HepG2 (cell line): ENCODE data around the gene AKAP9. TPM values are rescaled to one million over a fixed set of nuclear protein-coding genes. Genes with fewer than 3 reads are reported as not detected.

Experiments used
- FIP1L1 ChIP-seq: fragments of 200-400 bp; formaldehyde crosslinking; IDR thresholded peaks from 2 replicates; pipeline ENCODE4 v1.6.1; 2018; ENCODE audit warnings: low read depth, mild to moderate bottlenecking, low read length, moderate library complexity, borderline replicate concordance; ENCODE audit not compliant: insufficient read depth
- HMG20B ChIP-seq: conservative IDR thresholded peaks from 2 replicates; pipeline ENCODE4 v1.6.1; 2016; ENCODE audit warnings: missing genetic modification reagents, missing compliant biosample characterization
- JUND ChIP-seq: sonication (generic); formaldehyde crosslinking; IDR thresholded peaks from 2 replicates; pipeline ENCODE4 v1.8.0; 2022; ENCODE audit warnings: mild to moderate bottlenecking, missing genetic modification reagents
- KLF16 ChIP-seq, 2 experiments: sonication (generic) in 1 of 2; formaldehyde crosslinking in 1 of 2; IDR thresholded peaks; 2 replicates each; pipeline versions ENCODE4 v1.6.1 to v1.8.0; 2016 to 2023; ENCODE audit warnings: missing genetic modification reagents in 2 of 2, missing compliant biosample characterization in 1 of 2
- MAFK ChIP-seq, 2 experiments: IDR thresholded peaks in 1 of 2; conservative IDR thresholded peaks in 1 of 2; 2 replicates each; pipeline ENCODE4 v1.6.1; 2011; ENCODE audit warnings: improper control_type of control experiment in 2 of 2, low read length in 2 of 2
- PRDM10 ChIP-seq: sonication (generic); formaldehyde crosslinking; IDR thresholded peaks from 2 replicates; pipeline ENCODE4 v1.4.0; 2020; ENCODE audit warnings: low read depth, missing genetic modification reagents
- PRPF4 ChIP-seq: fragments of 200-400 bp; formaldehyde crosslinking; IDR thresholded peaks from 2 replicates; pipeline ENCODE4 v1.6.1; 2016; ENCODE audit warnings: low read length, low read depth; ENCODE audit not compliant: poor library complexity, severe bottlenecking
- SALL1 ChIP-seq: sonication (generic); formaldehyde crosslinking; IDR thresholded peaks from 2 replicates; pipeline ENCODE4 v1.8.0; 2022; ENCODE audit warnings: mild to moderate bottlenecking, missing genetic modification reagents
- TBL1XR1 ChIP-seq: fragments of 150-350 bp; IDR thresholded peaks from 2 replicates; pipeline ENCODE4 v1.6.1; 2014; ENCODE audit warnings: borderline replicate concordance, low read length; ENCODE audit not compliant: partially characterized antibody
- THAP11 ChIP-seq: IDR thresholded peaks from 2 replicates; pipeline ENCODE4 v1.6.1; 2016; ENCODE audit warnings: missing biosample characterization, missing genetic modification reagents
- ZEB1 ChIP-seq: IDR thresholded peaks from 2 replicates; pipeline ENCODE4 v1.6.1; 2012; ENCODE audit warnings: mild to moderate bottlenecking, low read depth, inconsistent platforms; ENCODE audit not compliant: insufficient replicate concordance
- ZFP36 ChIP-seq: fragments of 150-350 bp; IDR thresholded peaks from 2 replicates; pipeline ENCODE4 v1.6.1; 2018; ENCODE audit warnings: borderline replicate concordance, low read length, low read depth; ENCODE audit not compliant: partially characterized antibody
- ZFP37 ChIP-seq: sonication (generic); formaldehyde crosslinking; IDR thresholded peaks from 2 replicates; pipeline ENCODE4 v1.4.0; 2020; ENCODE audit warnings: missing genetic modification reagents, borderline replicate concordance
- ZGPAT ChIP-seq: IDR thresholded peaks from 2 replicates; pipeline ENCODE4 v1.6.1; 2016; ENCODE audit warnings: mild to moderate bottlenecking
- ZKSCAN1 ChIP-seq: fragments of 150-350 bp; IDR thresholded peaks from 2 replicates; pipeline ENCODE4 v1.6.1; 2014; ENCODE audit warnings: low read length
- ZNF143 ChIP-seq: sonication (generic); formaldehyde crosslinking; IDR thresholded peaks from 2 replicates; pipeline ENCODE4 v1.4.0; 2020; ENCODE audit warnings: missing genetic modification reagents
- ZNF17 ChIP-seq: sonication (generic); formaldehyde crosslinking; IDR thresholded peaks from 2 replicates; pipeline ENCODE4 v1.5.0; 2020; ENCODE audit warnings: mild to moderate bottlenecking, missing genetic modification reagents
- ZNF567 ChIP-seq: sonication (generic); formaldehyde crosslinking; IDR thresholded peaks from 2 replicates; pipeline ENCODE4 v1.8.1; 2023; ENCODE audit warnings: mild to moderate bottlenecking, missing genetic modification reagents, borderline replicate concordance
- ZNF674 ChIP-seq: sonication (generic); formaldehyde crosslinking; IDR thresholded peaks from 2 replicates; pipeline ENCODE4 v1.5.0; 2020; ENCODE audit warnings: low read depth, mild to moderate bottlenecking, missing genetic modification reagents
- ZNF770 ChIP-seq: sonication (generic); formaldehyde crosslinking; IDR thresholded peaks from 2 replicates; pipeline ENCODE4 v1.5.0; 2020; ENCODE audit warnings: mild to moderate bottlenecking, missing genetic modification reagents
- polyA plus RNA-seq, 8 experiments: library from polyadenylated mRNA; depleted of rRNA in 3 of 8; stranded (reverse) in 7 of 8; unstranded in 1 of 8; fragments of >200 nt; fragmentation: Illumina TruSeq in 4 of 8; extraction: Trizol in 4 of 8; gene quantifications; 2 replicates each; pipeline versions ENCODE4 v1.2.1 to v1.2.3, GENCODE V29; 2011 to 2016; ENCODE audit warnings: low read depth in 4 of 8, missing spikeins in 1 of 8, mixed read lengths in 1 of 8; ENCODE audit not compliant: insufficient read depth in 1 of 8
- total RNA-seq, 5 experiments: library from RNA; depleted of rRNA; stranded (reverse); fragments of >200 nt; fragmentation: Illumina TruSeq; extraction: Trizol; gene quantifications; 2 replicates each; pipeline ENCODE4 v1.2.3, GENCODE V29; 2016; ENCODE audit warnings: low read depth in 1 of 5
- TF ChIP-seq, protein P1 (sequence below): sonication (generic); formaldehyde crosslinking; IDR thresholded peaks from 2 replicates; pipeline ENCODE4 v1.8.0; 2022; ENCODE audit warnings: mild to moderate bottlenecking, missing genetic modification reagents
- TF ChIP-seq, protein P2 (sequence below): sonication (generic); formaldehyde crosslinking; IDR thresholded peaks from 2 replicates; pipeline ENCODE4 v1.4.0; 2020; ENCODE audit warnings: mild to moderate bottlenecking, low read depth, missing genetic modification reagents

The AKAP9 gene
- total and polyA plus RNA-seq, 2 of the 13 experiments (the other 11 are each of a cell fraction or from before 2014, with no cell fraction given): 27.6 to 33.1 TPM

DNA sequence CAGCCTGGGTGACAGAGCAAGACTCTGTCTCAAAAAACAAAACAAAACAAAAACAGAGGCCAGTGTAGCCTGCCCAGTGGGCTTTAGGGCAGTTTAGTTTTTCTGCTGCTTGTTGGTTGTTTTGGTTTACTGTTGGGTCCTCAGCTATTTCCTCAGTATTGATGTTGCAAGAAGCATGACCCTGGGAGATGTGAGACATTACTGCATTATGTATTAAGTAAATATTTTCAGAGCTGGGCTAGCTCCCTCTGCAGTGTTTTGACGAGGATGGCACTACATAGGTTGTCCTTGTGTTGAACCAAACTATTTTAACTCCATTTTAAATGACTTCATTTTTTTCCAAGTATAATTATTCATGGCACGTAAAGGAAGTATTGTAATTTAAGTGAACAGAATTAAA lies 4.8 kb downstream of the AKAP9 start (continued):
- TF ChIP-seq ZNF567 (CRISPR knock-in tag) (no peak), HMG20B (CRISPR knock-in tag) (no peak), ZFP36 (no peak), SALL1 (CRISPR knock-in tag) (peak; percentile 84), ZFP37 (CRISPR knock-in tag) (no peak), ZNF674 (CRISPR knock-in tag) (no peak), ZNF143 (CRISPR knock-in tag) (no peak), PRPF4 (no peak), JUND (CRISPR knock-in tag) (no peak), THAP11 (CRISPR knock-in tag) (peak; percentile 23; the same call in 1 of the 2 replicates), ZKSCAN1 (no peak), ZGPAT (CRISPR knock-in tag) (peak; percentile 34; the same call in 1 of the 2 replicates), TBL1XR1 (no peak), ZNF770 (CRISPR knock-in tag) (no peak), PRDM10 (CRISPR knock-in tag) (no peak), FIP1L1 (no peak), MAFK (conservative IDR thresholded peaks at IDR 0.05 in 1 of 2, IDR thresholded peaks at IDR 0.05 in 1 of 2; ENCODE audit: low read length in 2 of 2) (no peak), KLF16 (CRISPR knock-in tag; IDR thresholded peaks at IDR 0.05) (no peak; a peak in 1 of 4 replicates), ZNF17 (no peak), ZEB1 (no peak)
- TF ChIP-seq, protein P1, sequence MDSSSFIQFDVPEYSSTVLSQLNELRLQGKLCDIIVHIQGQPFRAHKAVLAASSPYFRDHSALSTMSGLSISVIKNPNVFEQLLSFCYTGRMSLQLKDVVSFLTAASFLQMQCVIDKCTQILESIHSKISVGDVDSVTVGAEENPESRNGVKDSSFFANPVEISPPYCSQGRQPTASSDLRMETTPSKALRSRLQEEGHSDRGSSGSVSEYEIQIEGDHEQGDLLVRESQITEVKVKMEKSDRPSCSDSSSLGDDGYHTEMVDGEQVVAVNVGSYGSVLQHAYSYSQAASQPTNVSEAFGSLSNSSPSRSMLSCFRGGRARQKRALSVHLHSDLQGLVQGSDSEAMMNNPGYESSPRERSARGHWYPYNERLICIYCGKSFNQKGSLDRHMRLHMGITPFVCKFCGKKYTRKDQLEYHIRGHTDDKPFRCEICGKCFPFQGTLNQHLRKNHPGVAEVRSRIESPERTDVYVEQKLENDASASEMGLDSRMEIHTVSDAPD (CRISPR knock-in tag): no peak
- TF ChIP-seq, protein P2, sequence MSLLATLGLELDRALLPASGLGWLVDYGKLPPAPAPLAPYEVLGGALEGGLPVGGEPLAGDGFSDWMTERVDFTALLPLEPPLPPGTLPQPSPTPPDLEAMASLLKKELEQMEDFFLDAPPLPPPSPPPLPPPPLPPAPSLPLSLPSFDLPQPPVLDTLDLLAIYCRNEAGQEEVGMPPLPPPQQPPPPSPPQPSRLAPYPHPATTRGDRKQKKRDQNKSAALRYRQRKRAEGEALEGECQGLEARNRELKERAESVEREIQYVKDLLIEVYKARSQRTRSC (CRISPR knock-in tag): no peak
